Pancreas (tissue), 10 donors: ENCODE data around the gene PLD1. TPM values are rescaled to one million over a fixed set of nuclear protein-coding genes. Genes with fewer than 3 reads are reported as not detected.
"Not testable (repeated sequence)": the region's sequence is repeated elsewhere in the genome, so short reads cannot be mapped to it uniquely, and the experiment has no call there.

ENCODE experiments used
- ATAC-seq, 4 donors: fragments of 200-7000 bp; cut with Tn5 transposase; one replicate each; pipeline versions ENCODE4 v1.8.0 to v1.9.1; 2020; ENCODE audit warnings: mild to moderate bottlenecking in 4 of 4, moderate library complexity in 4 of 4
- DNase-seq, 6 donors: peaks; one replicate each; pipeline ENCODE4 v3.0.0-alpha.2; 2020
- FAIRE-seq: peaks from 2 replicates; lab custom pipeline; 2012; peaks lifted over from hg19 to GRCh38; lab: Jason Lieb, UNC
- H3K27ac ChIP-seq, 4 donors: fragments of 200-600 bp; sonication (generic); 1 replicate in 3 of 4; 2 replicates in 1 of 4; pipeline versions ENCODE4 v1.5.0 to v1.8.0; 2020
- H3K27me3 ChIP-seq, 4 donors: fragments of 200-600 bp; one replicate each; pipeline ENCODE4 v1.8.0; 2021
- H3K36me3 ChIP-seq, 3 donors: fragments of 200-600 bp; sonication (generic) in 1 of 3; one replicate each; pipeline versions ENCODE4 v1.5.0 to v1.8.0; 2020 to 2021
- H3K4me1 ChIP-seq, 3 donors: fragments of 200-600 bp; one replicate each; pipeline ENCODE4 v1.8.0; 2021
- H3K4me3 ChIP-seq, 4 donors: fragments of 200-600 bp; sonication (generic) in 2 of 4; one replicate each; pipeline versions ENCODE4 v1.5.0 to v1.8.0; 2020 to 2021
- H3K9me3 ChIP-seq, 4 donors: fragments of 200-600 bp; one replicate each; pipeline ENCODE4 v1.8.0; 2021
- CTCF ChIP-seq, 4 donors: fragments of 200-600 bp; sonication (generic) in 3 of 4; IDR thresholded peaks; one replicate each; pipeline versions ENCODE4 v1.5.0 to v1.8.0; 2021; ENCODE audit warnings: antibody characterized with exemption in 4 of 4
- WGBS, 2 donors: extraction: QIAGEN DNeasy Blood & Tissue Kit; methylation state at CpG; one replicate each; pipeline ENCODE4 v1.1.7; 2013; 5-methylcytosine and 5-hydroxymethylcytosine counted together
- intact Hi-C, 3 donors: fragments of 100-400 bp; cut with DNase I; formaldehyde crosslinking; loops; one replicate each; pipeline versions ENCODE4 v1.11.1 to v1.14.2; 2022
- polyA plus RNA-seq, 2 donors: library from polyadenylated mRNA; stranded (reverse); fragments of 200-250 nt; gene quantifications; one replicate each; pipeline ENCODE4 v1.2.3, GENCODE V29; 2013
- total RNA-seq, 6 donors: library from RNA; stranded (reverse); fragmentation: NEBNext Ultra II Directional in 4 of 6; extraction: Animal tissue kit (Norgen Biotek cat#: 25700) in 4 of 6; gene quantifications; one replicate each; pipeline versions ENCODE4 v1.2.1 to v1.2.4, GENCODE V29; 2021 to 2023
- donor health status: healthy with polysubstance abuse.
- donor health status: DM: no; HTN: no; CAD: no; lungs with moderate emphysema.
- donor health status: DM: no; HTN: no; CAD: no.
- donor health status: control.
- donor health status: control.
- donor health status: Bipolar disorder and iron deficiency.
- donor health status: DM: yes; HTN: yes; CAD: no.
- donor health status: DM: no; HTN: no; CAD: no.
- donor health status: DM: no; HTN: no; CAD: no.
- donor health status: DM: yes; HTN: yes; CAD: no.

PLD1 gene
- total and polyA plus RNA-seq, 8 donors: 14.7 to 62.1 (median 33.7) TPM

GRCh38 chr3:171700157-171700556 lies 110.1 kb downstream of the PLD1 start:
- intact Hi-C loops: no loop called here
- Histone ChIP-seq H3K4me1 (no peaks in the 10 kb centered on the region), H3K27me3 (no peaks in the 10 kb centered on the region), H3K9me3 (no peaks in the 10 kb centered on the region), H3K4me3 (no peak overlapping the region), H3K36me3 (peaks cover 0 to 4% (median 3%) of the 10 kb centered on the region in 3 donors), H3K27ac (no peak overlapping the region)
- ATAC-seq (no peak), FAIRE-seq (no peak), DNase-seq (no peak)
- 72 to 84% methylated on average over 2 of the region's 2 CpGs for WGBS, 2 donors
- no peak for TF ChIP-seq CTCF (IDR thresholded peaks at IDR 0.05)

GRCh38 chr3:171699601-171700000 lies 110.7 kb downstream of the PLD1 start:
- no peaks in the 10 kb centered on the region for H3K27me3 ChIP-seq
- no peak for DNase-seq
- TF ChIP-seq CTCF (IDR thresholded peaks at IDR 0.05): no peak
- no peak for ATAC-seq
- no peak overlapping the region for H3K27ac ChIP-seq
- FAIRE-seq: no peak
- peaks cover 0 to 3% (median 0%) of the 10 kb centered on the region in 3 donors for H3K36me3 ChIP-seq
- H3K9me3 ChIP-seq: no peaks in the 10 kb centered on the region
- intact Hi-C loops: no loop called here
- 53% methylated on average over 5 of the region's 5 CpGs for WGBS, 2 donors
- no peaks in the 10 kb centered on the region for H3K4me1 ChIP-seq
- H3K4me3 ChIP-seq: no peak overlapping the region

DNA sequence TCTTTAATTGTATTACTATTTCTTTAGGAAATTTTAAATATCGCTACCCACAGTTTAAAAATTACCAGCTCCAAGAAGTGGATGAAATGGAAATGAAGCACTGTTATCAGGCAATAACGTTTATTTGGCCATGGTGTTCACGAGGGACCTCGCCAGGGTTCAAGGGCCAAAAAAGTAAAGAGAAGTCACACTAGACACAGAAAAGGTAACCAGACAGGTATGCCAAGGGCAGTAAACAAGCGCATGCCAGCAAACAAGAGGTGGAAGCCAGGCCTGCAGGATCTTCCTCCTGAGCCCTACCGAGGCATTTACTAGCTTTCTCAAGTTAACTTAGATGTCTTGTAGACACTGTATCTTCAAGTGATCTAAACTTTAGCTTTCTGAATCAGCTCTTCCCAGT lies 113.5 kb downstream of the PLD1 start:
- no peak for ATAC-seq
- Histone ChIP-seq H3K27ac (no peak overlapping the region), H3K36me3 (peaks cover 0 to 3% (median 0%) of the 10 kb centered on the region in 3 donors), H3K9me3 (no peaks in the 10 kb centered on the region), H3K4me1 (no peaks in the 10 kb centered on the region), H3K27me3 (no peaks in the 10 kb centered on the region), H3K4me3 (no peak overlapping the region)
- no peak for DNase-seq
- no peak for TF ChIP-seq CTCF (IDR thresholded peaks at IDR 0.05)
- 72 to 75% methylated on average over 6 of the region's 6 CpGs for WGBS, 2 donors
- FAIRE-seq: no peak
- intact Hi-C loops: no loop called here

- no peak for TF ChIP-seq CTCF (IDR thresholded peaks at IDR 0.05)
- no peak overlapping the region for H3K4me3 ChIP-seq
These were observed 114.9 kb downstream of the PLD1 start for GRCh38 chr3:171695426-171695825.

GRCh38 chr3:171694888-171695287 lies 115.4 kb downstream of the PLD1 start:
- 89 to 92% methylated on average over 1 of the region's 1 CpG for WGBS, 2 donors
- no peak overlapping the region for H3K4me3 ChIP-seq
- peaks cover 0 to 3% (median 0%) of the 10 kb centered on the region in 3 donors for H3K36me3 ChIP-seq
- intact Hi-C loops: no loop called here
- no peaks in the 10 kb centered on the region for H3K4me1 ChIP-seq
- FAIRE-seq: peak; percentile 29
- no peak overlapping the region for H3K27ac ChIP-seq
- TF ChIP-seq CTCF (IDR thresholded peaks at IDR 0.05): no peak
- no peaks in the 10 kb centered on the region for H3K27me3 ChIP-seq
- ATAC-seq: no peak
- no peak for DNase-seq
- no peaks in the 10 kb centered on the region for H3K9me3 ChIP-seq

More at GRCh38 chr3:171695426-171695825, 114.9 kb downstream of the PLD1 start:
- H3K9me3 ChIP-seq: no peaks in the 10 kb centered on the region
- no peaks in the 10 kb centered on the region for H3K4me1 ChIP-seq
- intact Hi-C loops: no loop called here
- FAIRE-seq: no peak
- 54 to 65% methylated on average over 1 of the region's 1 CpG for WGBS, 2 donors
- ATAC-seq: no peak
- no peaks in the 10 kb centered on the region for H3K27me3 ChIP-seq
- H3K36me3 ChIP-seq: peaks cover 0 to 3% (median 0%) of the 10 kb centered on the region in 3 donors
- no peak overlapping the region for H3K27ac ChIP-seq
- DNase-seq: no peak

GRCh38 chr3:171692551-171692950 lies 117.7 kb downstream of the PLD1 start:
- FAIRE-seq, ATAC-seq: not testable (repeated sequence)
- 93 to 94% methylated on average over 9 of the region's 9 CpGs for WGBS, 2 donors

More at GRCh38 chr3:171692551-171692950, 117.7 kb downstream of the PLD1 start:
- intact Hi-C loops, H3K36me3 ChIP-seq, H3K27ac ChIP-seq, H3K4me1 ChIP-seq, DNase-seq, H3K9me3 ChIP-seq, H3K27me3 ChIP-seq, H3K4me3 ChIP-seq: not testable (repeated sequence)
